Measurements from ENCODE around the gene GFRA4.

GFRA4 gene

GRCh38 chr20:3687655-3688054, 24.5 kb upstream of the GFRA4 start:
- H3K36me3 ChIP-seq (replicated peaks; ENCODE audit: insufficient read depth, low read length), result no peaks in the 10 kb centered on the region
- no peaks in the 10 kb centered on the region for H3F3A ChIP-seq (ENCODE audit: insufficient read depth, low read length)
- no peak overlapping the region for H3K4me3 ChIP-seq (ENCODE audit: low read length)
- H3K27ac ChIP-seq (ENCODE audit: low read length), result no peak overlapping the region
- no peaks in the 10 kb centered on the region for H3K9me3 ChIP-seq (replicated peaks; ENCODE audit: insufficient read depth, low read length)
- no peak overlapping the region for H3K9ac ChIP-seq (ENCODE audit: low read length)
- no peak overlapping the region for H2AFZ ChIP-seq (ENCODE audit: low read length)
- no peaks in the 10 kb centered on the region for H3K79me2 ChIP-seq (ENCODE audit: low read length)
- peaks cover 18% of the 10 kb centered on the region for H3K27me3 ChIP-seq (replicated peaks; ENCODE audit: insufficient read depth, low read length)
- TF ChIP-seq EZH2 (optimal IDR thresholded peaks at IDR 0.05; ENCODE audit: low read depth, low read length) (no peak), CTCF (IDR thresholded peaks at IDR 0.05; ENCODE audit: low read length) (no peak), EZH2phosphoT487 (IDR thresholded peaks at IDR 0.05; ENCODE audit: low read length) (no peak)
- H3K4me1 ChIP-seq (ENCODE audit: low read length), result no peaks in the 10 kb centered on the region
- H3K4me2 ChIP-seq (ENCODE audit: low read depth, low read length), result no peak overlapping the region
- no peak for DNase-seq
- H3K9me2 ChIP-seq (replicated peaks; ENCODE audit: insufficient read depth, low read length), result no peaks in the 10 kb centered on the region
- H4K20me1 ChIP-seq (ENCODE audit: insufficient read depth, low read length), result no peaks in the 10 kb centered on the region

- Histone ChIP-seq H3K27me3 (replicated peaks; ENCODE audit: insufficient read depth, low read length) (peaks cover 25% of the 10 kb centered on the region), H2AFZ (ENCODE audit: low read length) (no peak overlapping the region), H3F3A (ENCODE audit: insufficient read depth, low read length) (no peaks in the 10 kb centered on the region), H3K4me2 (ENCODE audit: low read depth, low read length) (no peak overlapping the region), H4K20me1 (ENCODE audit: insufficient read depth, low read length) (no peaks in the 10 kb centered on the region), H3K27ac (ENCODE audit: low read length) (no peak overlapping the region), H3K9me2 (replicated peaks; ENCODE audit: insufficient read depth, low read length) (no peaks in the 10 kb centered on the region), H3K79me2 (ENCODE audit: low read length) (no peaks in the 10 kb centered on the region), H3K4me1 (ENCODE audit: low read length) (no peaks in the 10 kb centered on the region), H3K9me3 (replicated peaks; ENCODE audit: insufficient read depth, low read length) (no peaks in the 10 kb centered on the region), H3K36me3 (replicated peaks; ENCODE audit: insufficient read depth, low read length) (no peaks in the 10 kb centered on the region), H3K9ac (ENCODE audit: low read length) (no peak overlapping the region), H3K4me3 (ENCODE audit: low read length) (no peak overlapping the region)
- DNase-seq, result no peak
- TF ChIP-seq EZH2 (optimal IDR thresholded peaks at IDR 0.05; ENCODE audit: low read depth, low read length), result no peak
Observed at GRCh38 chr20:3686867-3687321, 23.7 kb upstream of the GFRA4 start.

- Histone ChIP-seq H3K4me2 (ENCODE audit: low read depth, low read length) (no peak overlapping the region), H3K36me3 (replicated peaks; ENCODE audit: insufficient read depth, low read length) (no peaks in the 10 kb centered on the region), H3K4me1 (ENCODE audit: low read length) (no peaks in the 10 kb centered on the region), H3K79me2 (ENCODE audit: low read length) (no peaks in the 10 kb centered on the region), H3F3A (ENCODE audit: insufficient read depth, low read length) (no peaks in the 10 kb centered on the region), H2AFZ (ENCODE audit: low read length) (no peak overlapping the region), H3K4me3 (ENCODE audit: low read length) (no peak overlapping the region), H3K27me3 (replicated peaks; ENCODE audit: insufficient read depth, low read length) (peaks cover 29% of the 10 kb centered on the region), H4K20me1 (ENCODE audit: insufficient read depth, low read length) (no peaks in the 10 kb centered on the region), H3K27ac (ENCODE audit: low read length) (no peak overlapping the region), H3K9me3 (replicated peaks; ENCODE audit: insufficient read depth, low read length) (no peaks in the 10 kb centered on the region), H3K9ac (ENCODE audit: low read length) (no peak overlapping the region), H3K9me2 (replicated peaks; ENCODE audit: insufficient read depth, low read length) (no peaks in the 10 kb centered on the region)
- TF ChIP-seq EZH2phosphoT487 (IDR thresholded peaks at IDR 0.05; ENCODE audit: low read length), result no peak
- no peak for TF ChIP-seq CTCF (IDR thresholded peaks at IDR 0.05; ENCODE audit: low read length)
- no peak for TF ChIP-seq EZH2 (optimal IDR thresholded peaks at IDR 0.05; ENCODE audit: low read depth, low read length)
- no peak for DNase-seq
Observed at GRCh38 chr20:3686421-3686820, 23.2 kb upstream of the GFRA4 start.

- no peak overlapping the region for H3K9ac ChIP-seq (ENCODE audit: low read length)
- no peaks in the 10 kb centered on the region for H3K79me2 ChIP-seq (ENCODE audit: low read length)
- no peak overlapping the region for H3K4me3 ChIP-seq (ENCODE audit: low read length)
- H3K27ac ChIP-seq (ENCODE audit: low read length), result no peak overlapping the region
- H3K27me3 ChIP-seq (replicated peaks; ENCODE audit: insufficient read depth, low read length), result peaks cover 39% of the 10 kb centered on the region
- no peaks in the 10 kb centered on the region for H3K9me2 ChIP-seq (replicated peaks; ENCODE audit: insufficient read depth, low read length)
- no peaks in the 10 kb centered on the region for H4K20me1 ChIP-seq (ENCODE audit: insufficient read depth, low read length)
- no peaks in the 10 kb centered on the region for H3K4me1 ChIP-seq (ENCODE audit: low read length)
- no peak for TF ChIP-seq EZH2phosphoT487 (IDR thresholded peaks at IDR 0.05; ENCODE audit: low read length)
- no peak for TF ChIP-seq EZH2 (optimal IDR thresholded peaks at IDR 0.05; ENCODE audit: low read depth, low read length)
- no peak for TF ChIP-seq CTCF (IDR thresholded peaks at IDR 0.05; ENCODE audit: low read length)
- H3K9me3 ChIP-seq (replicated peaks; ENCODE audit: insufficient read depth, low read length), result no peaks in the 10 kb centered on the region
- H3F3A ChIP-seq (ENCODE audit: insufficient read depth, low read length), result no peaks in the 10 kb centered on the region
- H2AFZ ChIP-seq (ENCODE audit: low read length), result no peak overlapping the region
- H3K4me2 ChIP-seq (ENCODE audit: low read depth, low read length), result no peak overlapping the region
- no peak for DNase-seq
- H3K36me3 ChIP-seq (replicated peaks; ENCODE audit: insufficient read depth, low read length), result no peaks in the 10 kb centered on the region
Observed at GRCh38 chr20:3685341-3685740, 22.1 kb upstream of the GFRA4 start.

All from MM.1S (cell line).